Kidney (tissue), 14 donors: ENCODE data around the gene KDM4C. TPM values are rescaled to one million over a fixed set of nuclear protein-coding genes. Genes with fewer than 3 reads are reported as not detected.
"Not testable (repeated sequence)": the region's sequence is repeated elsewhere in the genome, so short reads cannot be mapped to it uniquely, and the experiment has no call there.

Experiments
- DNase-seq, 5 donors: peaks; one replicate each; pipeline ENCODE4 v3.0.0-alpha.2; 2013 to 2020
- FAIRE-seq: peaks from 2 replicates; lab custom pipeline; 2012; peaks lifted over from hg19 to GRCh38; lab: Jason Lieb, UNC
- H3K27ac ChIP-seq, 2 donors: one replicate each; pipeline ENCODE4 v1.7.0; 2013; ENCODE audit warnings: low read depth in 2 of 2, low read length in 2 of 2, inconsistent platforms in 1 of 2
- H3K27me3 ChIP-seq: one replicate; pipeline ENCODE4 v1.7.1; 2013; ENCODE audit warnings: low read length, inconsistent platforms; ENCODE audit not compliant: control insufficient read depth, insufficient read depth
- H3K36me3 ChIP-seq, 3 donors: one replicate each; pipeline versions ENCODE4 v1.7.0 to v1.7.1; 2013; ENCODE audit warnings: low read length in 3 of 3, control low read depth in 1 of 3, inconsistent platforms in 1 of 3; ENCODE audit not compliant: insufficient read depth in 3 of 3, control insufficient read depth in 2 of 3
- H3K4me1 ChIP-seq, 3 donors: one replicate each; pipeline versions ENCODE4 v1.7.0 to v1.7.1; 2013; ENCODE audit warnings: low read length in 3 of 3, inconsistent platforms in 1 of 3, low read depth in 1 of 3; ENCODE audit not compliant: control insufficient read depth in 2 of 3, insufficient read depth in 2 of 3
- H3K4me3 ChIP-seq, 3 donors: one replicate each; pipeline versions ENCODE4 v1.7.0 to v1.8.1; 2013; ENCODE audit warnings: low read length in 3 of 3, control low read depth in 1 of 3, inconsistent platforms in 1 of 3
- H3K9ac ChIP-seq, 3 donors: one replicate each; pipeline versions ENCODE4 v1.7.0 to v1.7.1; 2013; ENCODE audit warnings: low read length in 3 of 3, control low read depth in 1 of 3, inconsistent platforms in 1 of 3
- H3K9me3 ChIP-seq, 3 donors: one replicate each; pipeline versions ENCODE4 v1.7.0 to v1.7.1; 2013; ENCODE audit warnings: low read length in 3 of 3, control low read depth in 1 of 3, inconsistent platforms in 1 of 3; ENCODE audit not compliant: control insufficient read depth in 2 of 3, insufficient read depth in 1 of 3
- intact Hi-C: fragments of 100-400 bp; cut with DNase I; formaldehyde crosslinking; loops from one replicate; pipeline ENCODE4 v1.11.1; 2022
- polyA plus RNA-seq: library from polyadenylated mRNA; stranded (reverse); fragments of 350-450 nt; fragmentation: Illumina TruSeq; extraction: RNeasy Lipid Tissue Mini Kit (QIAGEN cat#74804); gene quantifications from one replicate; pipeline ENCODE4 v1.2.3, GENCODE V29; 2014; ENCODE audit warnings: low read depth, low replicate concordance; ENCODE audit not compliant: insufficient read depth
- total RNA-seq: library from RNA; stranded (reverse); fragmentation: NEBNext Ultra II Directional; extraction: Animal tissue kit (Norgen Biotek cat#: 25700); gene quantifications from one replicate; pipeline ENCODE4 v1.2.1, GENCODE V29; 2021
- TF ChIP-seq, protein P1 (sequence below): IDR thresholded peaks from 3 replicates; pipeline ENCODE4 v1.5.1; 2012; ENCODE audit warnings: mild to moderate bottlenecking, moderate library complexity, borderline replicate concordance; ENCODE audit not compliant: insufficient read depth; ENCODE audit errors: extremely low read depth
- donor health status: control.
- donor health status: control.
- donor health status: control.
- donor health status: control.
- donor health status: control.
- donor health status: DM: yes; HTN: yes; CAD: no.
- donor health status: Normal renal cell carcinoma (clear cell type).

The KDM4C gene
- total and polyA plus RNA-seq, 2 donors from 2014 or later: 7.1 to 47.1 TPM

DNA sequence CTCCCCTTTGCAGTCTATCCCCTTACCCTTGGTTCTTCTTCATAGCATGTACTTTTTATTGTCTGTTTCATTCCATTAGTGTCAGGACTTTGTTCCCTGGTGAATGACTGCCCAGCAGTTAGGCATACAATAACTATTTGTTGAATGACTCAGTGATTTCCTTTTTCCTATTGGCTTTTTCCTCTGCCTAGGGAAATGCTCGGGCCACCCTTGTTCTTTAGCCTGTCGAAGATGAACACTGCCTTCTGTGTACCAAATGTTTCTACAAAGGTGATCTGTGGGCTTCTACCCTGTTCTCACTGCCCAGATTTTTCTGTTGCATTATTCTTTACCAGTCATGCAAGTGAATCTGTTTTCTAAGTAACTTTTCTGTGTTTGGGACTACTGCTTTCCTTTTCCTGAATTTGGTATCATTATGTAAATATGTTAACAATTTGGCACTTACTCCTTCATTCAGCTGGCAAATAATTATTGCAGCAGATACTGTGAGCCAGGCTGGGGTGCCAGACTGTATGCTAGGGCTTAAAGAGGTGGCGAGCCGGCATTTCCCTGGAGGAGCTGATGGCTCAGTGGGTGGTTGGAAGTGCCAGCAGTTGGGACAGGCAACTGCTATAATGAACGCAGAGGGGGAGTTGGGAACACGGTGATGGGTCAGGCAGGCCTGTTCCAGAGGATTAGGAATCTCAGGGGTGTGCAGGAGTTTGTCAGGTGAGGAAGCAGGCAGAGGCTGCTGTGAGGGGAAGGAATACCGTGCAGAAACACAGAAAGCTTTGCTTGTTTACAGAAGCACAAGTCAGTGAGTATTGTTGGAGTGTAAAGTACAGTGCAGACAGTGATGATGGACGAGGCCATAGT, 30.6 kb downstream of the KDM4C start:
- H3K4me3 ChIP-seq: peak overlapping the region in 2 of 3 donors; percentile 19 to 33
- TF ChIP-seq, protein P1, sequence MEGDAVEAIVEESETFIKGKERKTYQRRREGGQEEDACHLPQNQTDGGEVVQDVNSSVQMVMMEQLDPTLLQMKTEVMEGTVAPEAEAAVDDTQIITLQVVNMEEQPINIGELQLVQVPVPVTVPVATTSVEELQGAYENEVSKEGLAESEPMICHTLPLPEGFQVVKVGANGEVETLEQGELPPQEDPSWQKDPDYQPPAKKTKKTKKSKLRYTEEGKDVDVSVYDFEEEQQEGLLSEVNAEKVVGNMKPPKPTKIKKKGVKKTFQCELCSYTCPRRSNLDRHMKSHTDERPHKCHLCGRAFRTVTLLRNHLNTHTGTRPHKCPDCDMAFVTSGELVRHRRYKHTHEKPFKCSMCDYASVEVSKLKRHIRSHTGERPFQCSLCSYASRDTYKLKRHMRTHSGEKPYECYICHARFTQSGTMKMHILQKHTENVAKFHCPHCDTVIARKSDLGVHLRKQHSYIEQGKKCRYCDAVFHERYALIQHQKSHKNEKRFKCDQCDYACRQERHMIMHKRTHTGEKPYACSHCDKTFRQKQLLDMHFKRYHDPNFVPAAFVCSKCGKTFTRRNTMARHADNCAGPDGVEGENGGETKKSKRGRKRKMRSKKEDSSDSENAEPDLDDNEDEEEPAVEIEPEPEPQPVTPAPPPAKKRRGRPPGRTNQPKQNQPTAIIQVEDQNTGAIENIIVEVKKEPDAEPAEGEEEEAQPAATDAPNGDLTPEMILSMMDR: no peak
- DNase-seq (peak in 2 of 5 donors; percentile 16 to 24), FAIRE-seq (no peak)
- no peaks in the 10 kb centered on the region for H3K9me3 ChIP-seq
- peak overlapping the region; percentile 23 to 49 for H3K27ac ChIP-seq
- intact Hi-C loops: no loop called here
- H3K27me3 ChIP-seq: no peaks in the 10 kb centered on the region
- H3K36me3 ChIP-seq: no peaks in the 10 kb centered on the region
- H3K9ac ChIP-seq: no peak overlapping the region
- H3K4me1 ChIP-seq: peaks cover 0 to 14% (median 13%) of the 10 kb centered on the region in 3 donors

- H3K4me1 ChIP-seq: peaks cover 0 to 14% (median 13%) of the 10 kb centered on the region in 3 donors
Measured at GRCh38 chr9:6789017-6789338, 31.2 kb downstream of the KDM4C start.

DNA sequence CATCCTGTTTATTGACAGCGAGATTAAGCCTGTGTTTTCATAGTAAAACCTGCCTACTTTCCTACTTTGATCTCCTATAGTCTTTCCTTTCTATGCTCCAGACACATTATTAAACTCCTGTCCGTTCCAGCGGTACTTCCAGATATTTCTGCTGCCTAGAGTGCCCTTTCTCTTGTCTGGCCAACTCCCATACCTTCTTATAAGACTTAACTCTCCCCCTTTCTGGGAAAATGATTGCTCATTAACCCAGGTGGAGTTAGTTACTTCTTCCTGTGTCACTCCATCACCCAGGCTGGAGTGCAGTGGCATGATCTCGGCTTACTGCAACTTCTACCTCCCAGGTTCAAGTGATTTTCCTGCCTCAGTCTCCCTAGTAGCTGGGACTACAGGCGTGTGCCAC, 33.1 kb downstream of the KDM4C start:
- peaks cover 0 to 14% (median 13%) of the 10 kb centered on the region in 3 donors for H3K4me1 ChIP-seq
- DNase-seq: peak in 1 of 5 donors; percentile 29
- FAIRE-seq: no peak
- TF ChIP-seq, protein P1: no peak
- H3K36me3 ChIP-seq: no peaks in the 10 kb centered on the region
- intact Hi-C loops: no loop called here
- H3K27me3 ChIP-seq: no peaks in the 10 kb centered on the region
- no peak overlapping the region for H3K9ac ChIP-seq
- no peak overlapping the region for H3K27ac ChIP-seq
- no peak overlapping the region for H3K4me3 ChIP-seq
- H3K9me3 ChIP-seq: no peaks in the 10 kb centered on the region

More at GRCh38 chr9:6789017-6789338, 31.2 kb downstream of the KDM4C start:
- FAIRE-seq, H3K4me3 ChIP-seq, H3K27me3 ChIP-seq, DNase-seq, intact Hi-C loops, H3K9ac ChIP-seq, H3K36me3 ChIP-seq, H3K9me3 ChIP-seq, H3K27ac ChIP-seq: not testable (repeated sequence)

- no peaks in the 10 kb centered on the region for H3K27me3 ChIP-seq
- no peak overlapping the region for H3K9ac ChIP-seq
- intact Hi-C loops: no loop called here
- H3K27ac ChIP-seq: no peak overlapping the region
- TF ChIP-seq, protein P1: no peak
- DNase-seq (no peak), FAIRE-seq (no peak)
- H3K9me3 ChIP-seq: no peaks in the 10 kb centered on the region
- H3K36me3 ChIP-seq: no peaks in the 10 kb centered on the region
- peaks cover 0 to 7% (median 7%) of the 10 kb centered on the region in 3 donors for H3K4me1 ChIP-seq
- no peak overlapping the region for H3K4me3 ChIP-seq
Measured at GRCh38 chr9:6793203-6793602, 35.4 kb downstream of the KDM4C start.
